Measurements from ENCODE around the gene CCDC40.

CCDC40 gene

DNA sequence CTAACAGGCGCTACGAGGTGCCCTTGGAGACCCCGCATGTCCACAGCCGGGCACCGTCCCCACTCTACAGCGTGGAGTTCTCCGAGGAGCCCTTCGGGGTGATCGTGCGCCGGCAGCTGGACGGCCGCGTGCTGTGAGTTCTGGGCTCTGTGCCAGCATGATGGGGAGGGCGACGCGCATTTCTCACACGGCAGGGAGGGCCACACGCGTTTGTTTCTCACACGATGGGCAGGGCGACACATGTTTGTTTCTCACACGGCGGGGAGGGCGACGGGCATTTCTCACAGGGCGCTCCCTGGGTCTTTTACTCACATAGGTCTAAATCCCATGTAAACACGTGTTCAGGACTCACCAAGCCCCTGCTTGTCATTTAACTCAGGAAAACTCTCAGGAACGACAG lies 69.3 kb downstream of the CCDC40 start:
- no peak for DNase-seq

DNA sequence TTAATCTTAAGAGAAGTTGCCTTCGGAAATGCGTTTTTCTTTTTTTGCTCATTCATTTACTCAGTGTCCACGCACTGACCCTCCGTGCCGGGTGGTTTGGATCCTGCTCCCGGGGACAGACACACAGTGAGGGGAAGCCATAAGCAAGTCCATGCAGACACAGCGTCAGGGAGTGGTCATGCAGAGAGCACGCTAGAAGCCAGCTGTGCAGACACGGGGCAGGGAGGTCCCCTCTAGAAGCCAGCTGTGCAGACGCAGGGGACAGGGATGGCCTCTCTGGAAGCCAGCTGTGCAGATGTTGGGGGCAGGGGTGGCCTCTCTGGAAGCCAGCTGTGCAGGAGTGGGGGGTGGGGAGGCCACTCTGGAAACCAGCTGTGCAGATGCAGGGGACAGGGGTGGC lies 69.7 kb downstream of the CCDC40 start:
- DNase-seq: no peak

DNA sequence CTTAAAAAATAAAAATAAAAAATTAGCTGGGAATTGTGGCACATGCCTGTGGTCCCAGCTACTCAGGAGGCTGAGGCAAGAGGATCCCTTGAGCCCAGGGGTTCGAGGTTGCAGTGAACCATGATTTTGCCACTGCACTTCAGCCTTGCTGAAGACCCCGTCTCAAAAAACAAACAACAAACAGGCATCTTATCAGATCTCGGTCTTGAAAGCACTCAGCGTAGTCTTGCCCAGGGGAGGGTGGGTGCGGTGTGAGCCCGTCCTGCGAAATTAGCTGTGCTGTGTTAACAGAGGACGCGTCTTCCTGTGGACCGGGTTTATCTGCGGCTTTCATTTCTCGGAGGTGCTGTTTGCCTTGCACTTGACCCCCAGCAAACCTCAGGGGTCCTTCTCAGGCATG lies 70.3 kb downstream of the CCDC40 start:
- DNase-seq: no peak

DNA sequence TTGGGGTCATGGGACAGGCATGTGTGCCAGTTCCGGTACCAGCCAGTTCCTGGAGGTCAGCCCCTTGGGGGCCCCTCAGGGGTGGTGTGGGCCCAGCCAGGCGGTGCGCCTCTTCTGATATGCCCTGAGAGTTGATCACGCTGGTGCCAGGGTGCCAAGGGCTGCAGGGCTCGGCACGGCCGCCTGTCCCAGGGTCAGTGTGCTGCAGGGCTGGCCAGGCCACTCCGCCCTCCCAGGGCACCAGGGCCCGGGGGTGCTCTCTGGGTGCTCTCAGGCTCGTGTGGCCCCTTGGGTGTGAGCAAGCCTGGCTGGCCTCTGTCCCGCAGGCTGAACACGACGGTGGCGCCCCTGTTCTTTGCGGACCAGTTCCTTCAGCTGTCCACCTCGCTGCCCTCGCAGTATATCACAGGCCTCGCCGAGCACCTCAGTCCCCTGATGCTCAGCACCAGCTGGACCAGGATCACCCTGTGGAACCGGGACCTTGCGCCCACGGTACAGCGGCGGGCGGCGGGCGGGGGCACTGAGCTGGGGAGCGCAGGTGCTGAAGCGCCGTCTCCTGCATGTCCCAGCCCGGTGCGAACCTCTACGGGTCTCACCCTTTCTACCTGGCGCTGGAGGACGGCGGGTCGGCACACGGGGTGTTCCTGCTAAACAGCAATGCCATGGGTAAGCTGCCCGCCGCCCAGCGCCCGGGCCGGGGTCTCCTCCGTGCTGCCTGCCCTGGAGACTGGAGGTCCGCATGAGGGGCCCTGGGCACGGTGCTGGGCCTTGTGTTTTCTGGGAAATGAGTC lies 71.0 kb downstream of the CCDC40 start:
- no peak for DNase-seq

DNA sequence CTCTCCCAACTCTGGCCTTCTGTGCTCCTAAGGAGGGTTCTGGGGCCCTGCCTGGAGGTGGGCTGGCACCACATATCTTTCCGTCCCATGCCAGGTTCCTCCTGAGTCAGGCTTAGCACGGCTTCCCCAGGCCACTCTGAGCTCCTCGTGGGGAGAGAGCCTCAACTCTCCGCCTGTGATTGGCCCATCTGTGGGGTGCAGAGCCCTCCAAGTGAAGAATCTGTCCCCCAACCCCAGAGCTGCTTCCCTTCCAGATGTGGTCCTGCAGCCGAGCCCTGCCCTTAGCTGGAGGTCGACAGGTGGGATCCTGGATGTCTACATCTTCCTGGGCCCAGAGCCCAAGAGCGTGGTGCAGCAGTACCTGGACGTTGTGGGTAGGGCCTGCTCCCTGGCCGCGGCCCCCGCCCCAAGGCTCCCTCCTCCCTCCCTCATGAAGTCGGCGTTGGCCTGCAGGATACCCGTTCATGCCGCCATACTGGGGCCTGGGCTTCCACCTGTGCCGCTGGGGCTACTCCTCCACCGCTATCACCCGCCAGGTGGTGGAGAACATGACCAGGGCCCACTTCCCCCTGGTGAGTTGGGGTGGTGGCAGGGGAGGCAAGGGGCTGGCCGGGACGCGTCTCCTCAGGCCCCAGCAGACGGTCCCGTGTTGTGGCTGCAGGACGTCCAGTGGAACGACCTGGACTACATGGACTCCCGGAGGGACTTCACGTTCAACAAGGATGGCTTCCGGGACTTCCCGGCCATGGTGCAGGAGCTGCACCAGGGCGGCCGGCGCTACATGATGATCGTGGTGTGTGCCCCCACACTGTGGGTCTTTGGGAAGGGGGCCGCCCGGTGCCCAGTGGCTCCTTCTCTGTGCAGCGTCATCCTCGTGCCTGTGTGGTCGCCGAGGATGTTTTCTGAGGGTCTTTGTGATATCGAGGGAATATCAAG lies 71.9 kb downstream of the CCDC40 start:
- no peak for DNase-seq

DNA sequence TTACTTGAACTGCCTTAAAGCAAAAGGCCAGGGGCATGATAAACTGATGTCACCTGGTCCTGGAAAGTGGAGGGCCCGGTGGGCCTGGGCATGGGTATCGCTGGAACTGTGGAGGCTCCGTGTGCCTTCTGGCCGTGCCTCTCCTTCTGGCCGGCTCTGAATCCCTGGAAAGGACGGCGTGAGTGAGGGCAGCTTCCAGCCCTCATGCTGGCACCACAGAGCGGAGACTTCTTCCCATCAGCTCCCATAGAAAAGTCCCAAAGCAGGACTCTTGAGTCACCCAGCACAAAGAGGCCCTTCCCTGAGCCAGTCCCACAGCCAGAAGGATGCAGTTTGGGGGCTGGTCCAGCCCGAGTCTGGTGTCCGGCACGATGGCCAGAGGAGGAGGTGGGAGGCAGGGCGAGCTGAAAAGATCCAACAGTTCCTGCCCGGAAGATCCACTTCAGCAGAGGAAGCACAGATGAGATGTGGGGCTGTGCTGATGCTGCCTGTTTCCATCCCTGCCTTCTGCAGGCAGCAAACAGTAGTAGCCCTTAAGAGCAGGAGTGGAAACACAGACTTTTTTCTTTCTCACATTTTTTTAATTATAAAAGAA lies 72.7 kb downstream of the CCDC40 start:
- DNase-seq: no peak

DNA sequence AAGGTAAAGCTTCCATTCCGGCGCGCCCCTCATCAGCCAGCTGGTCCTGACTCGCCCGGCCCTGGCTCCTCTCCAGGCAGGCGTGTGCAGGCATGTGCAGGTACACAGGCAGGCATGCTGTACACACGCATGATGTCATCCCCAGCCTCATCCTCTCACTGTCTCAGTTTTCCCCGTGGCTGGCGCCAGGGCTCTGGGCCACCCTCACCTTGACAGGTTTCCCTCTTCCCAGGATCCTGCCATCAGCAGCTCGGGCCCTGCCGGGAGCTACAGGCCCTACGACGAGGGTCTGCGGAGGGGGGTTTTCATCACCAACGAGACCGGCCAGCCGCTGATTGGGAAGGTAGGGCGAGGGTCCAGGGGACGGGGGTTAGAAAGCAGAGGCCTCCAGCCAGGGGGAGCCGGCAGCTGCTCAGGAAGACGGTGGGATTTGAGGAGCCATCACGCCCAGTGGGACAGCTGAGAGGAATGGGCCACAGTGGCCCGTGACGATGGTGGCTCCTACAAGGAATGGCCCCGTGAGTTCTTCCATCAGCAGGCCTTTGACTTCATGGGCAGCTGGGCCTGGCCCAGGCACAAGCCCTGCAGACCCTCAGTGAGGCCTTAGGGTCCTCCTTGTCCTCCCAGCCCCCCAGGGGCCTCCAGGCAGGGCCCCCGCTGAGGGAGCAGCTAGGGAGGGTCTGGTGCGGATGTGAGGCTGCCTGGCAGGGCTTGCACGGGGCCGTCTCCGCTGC lies 73.4 kb downstream of the CCDC40 start:
- DNase-seq: no peak

DNA sequence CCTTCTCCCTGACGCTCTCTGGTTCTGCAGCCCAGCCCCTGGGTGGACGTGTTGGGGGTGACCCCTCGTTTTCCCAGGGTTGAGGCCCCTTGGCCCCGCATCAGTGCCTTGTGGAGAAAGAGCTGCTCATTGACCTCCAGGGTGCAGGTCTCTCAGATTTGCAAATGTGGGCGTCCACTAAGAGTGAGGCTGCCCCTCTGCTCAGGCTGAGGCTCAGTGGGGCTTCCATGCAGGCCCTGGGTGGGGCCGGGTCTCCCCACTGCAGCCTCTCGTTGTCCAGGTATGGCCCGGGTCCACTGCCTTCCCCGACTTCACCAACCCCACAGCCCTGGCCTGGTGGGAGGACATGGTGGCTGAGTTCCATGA lies 74.0 kb downstream of the CCDC40 start:
- DNase-seq: no peak

DNA sequence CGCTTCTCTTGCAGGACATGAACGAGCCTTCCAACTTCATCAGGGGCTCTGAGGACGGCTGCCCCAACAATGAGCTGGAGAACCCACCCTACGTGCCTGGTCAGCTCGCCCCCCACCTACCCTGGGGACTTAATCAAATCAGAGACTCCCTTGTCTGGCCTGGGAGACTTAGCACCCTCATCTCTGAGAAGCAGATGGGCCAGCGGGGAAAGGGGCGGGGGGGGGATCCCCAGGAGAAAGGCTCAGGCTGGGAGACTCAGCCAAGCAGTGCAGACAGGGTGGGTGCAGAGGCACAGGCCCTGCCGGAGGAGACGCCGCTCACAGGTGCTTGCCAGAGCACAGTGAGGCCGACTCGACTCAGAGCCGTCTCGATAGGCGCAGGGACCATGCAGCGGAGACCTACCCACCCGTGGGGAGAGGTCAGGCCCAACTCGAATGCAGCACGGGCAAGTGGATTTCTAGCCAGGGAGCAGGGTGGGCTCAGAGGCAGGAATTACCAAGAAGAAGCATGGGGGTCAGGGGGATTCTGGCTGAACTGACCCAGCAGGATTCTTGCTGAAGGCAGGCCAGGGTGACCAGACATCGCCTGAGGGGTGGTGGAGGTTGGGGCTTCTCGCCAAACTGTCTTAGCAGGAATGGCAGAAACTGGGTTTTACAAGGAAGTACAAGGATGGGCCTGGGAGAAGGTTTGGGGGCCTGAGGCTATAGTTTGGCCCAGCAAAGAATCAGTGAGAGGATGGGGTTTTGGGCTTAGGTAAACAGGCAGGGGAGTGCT lies 74.7 kb downstream of the CCDC40 start:
- DNase-seq: no peak

DNA sequence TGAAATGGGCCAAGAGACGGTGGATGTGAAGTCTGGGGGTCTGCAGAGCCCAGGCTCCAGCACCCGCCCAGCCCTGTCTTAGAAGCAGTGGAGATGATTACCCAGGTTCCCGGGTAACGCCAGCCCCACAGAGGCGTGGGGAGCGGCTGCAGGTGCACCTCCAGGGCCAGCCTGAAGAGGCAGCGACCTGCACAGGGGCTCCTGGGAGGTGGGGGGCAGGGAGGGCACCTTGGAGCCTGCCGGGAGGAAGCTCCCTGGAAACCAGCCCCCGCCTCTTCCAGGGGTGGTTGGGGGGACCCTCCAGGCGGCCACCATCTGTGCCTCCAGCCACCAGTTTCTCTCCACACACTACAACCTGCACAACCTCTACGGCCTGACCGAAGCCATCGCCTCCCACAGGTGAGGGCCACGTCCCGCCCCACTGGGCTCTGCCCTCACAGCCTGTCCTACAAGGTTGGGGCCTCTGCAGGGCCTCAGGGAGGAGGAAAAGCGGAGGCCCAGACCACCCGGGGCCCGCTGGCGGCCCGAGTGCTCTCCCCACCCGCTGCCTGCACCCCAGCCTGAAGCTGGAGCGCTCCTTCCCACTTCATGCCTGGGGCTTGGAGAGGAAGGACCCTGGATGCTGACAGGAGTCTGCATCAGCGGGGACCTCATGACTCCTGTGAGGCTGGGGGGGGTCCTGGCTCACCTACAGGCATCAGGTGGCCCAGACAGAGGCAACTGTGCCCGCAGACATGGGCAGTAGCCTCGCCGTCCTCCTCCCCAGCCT lies 75.4 kb downstream of the CCDC40 start:
- DNase-seq: no peak

DNA sequence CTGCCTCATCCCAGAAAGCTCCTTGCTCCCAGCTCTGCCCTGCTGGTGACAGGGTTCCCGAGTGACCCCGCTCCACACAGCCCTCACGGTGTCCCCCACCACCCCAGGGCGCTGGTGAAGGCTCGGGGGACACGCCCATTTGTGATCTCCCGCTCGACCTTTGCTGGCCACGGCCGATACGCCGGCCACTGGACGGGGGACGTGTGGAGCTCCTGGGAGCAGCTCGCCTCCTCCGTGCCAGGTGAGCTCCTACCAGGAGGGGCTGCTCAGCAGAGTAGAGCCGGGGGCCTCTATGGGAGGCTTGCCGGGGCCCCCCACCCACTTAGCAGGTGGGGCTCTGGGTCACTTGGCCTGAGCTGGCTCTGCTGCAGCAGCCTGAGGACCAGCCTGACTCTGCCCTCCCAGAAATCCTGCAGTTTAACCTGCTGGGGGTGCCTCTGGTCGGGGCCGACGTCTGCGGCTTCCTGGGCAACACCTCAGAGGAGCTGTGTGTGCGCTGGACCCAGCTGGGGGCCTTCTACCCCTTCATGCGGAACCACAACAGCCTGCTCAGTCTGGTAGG lies 76.1 kb downstream of the CCDC40 start:
- DNase-seq: no peak

DNA sequence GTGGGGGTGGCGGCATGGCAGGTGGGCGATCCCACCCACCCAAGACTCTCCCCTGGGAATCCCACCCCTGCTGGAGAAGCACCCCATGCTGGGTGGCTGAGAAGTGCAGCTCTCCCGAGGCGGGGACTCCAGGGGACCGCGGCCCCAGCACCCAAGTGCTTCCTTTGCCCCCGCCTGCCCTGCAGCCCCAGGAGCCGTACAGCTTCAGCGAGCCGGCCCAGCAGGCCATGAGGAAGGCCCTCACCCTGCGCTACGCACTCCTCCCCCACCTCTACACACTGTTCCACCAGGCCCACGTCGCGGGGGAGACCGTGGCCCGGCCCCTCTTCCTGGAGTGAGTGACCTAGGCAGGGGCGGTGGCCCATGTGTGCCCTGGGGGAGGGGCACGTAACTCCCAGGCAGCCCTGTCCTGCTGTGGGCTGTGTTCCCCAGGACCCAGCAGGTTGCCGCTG lies 76.6 kb downstream of the CCDC40 start:
- no peak for DNase-seq

DNA sequence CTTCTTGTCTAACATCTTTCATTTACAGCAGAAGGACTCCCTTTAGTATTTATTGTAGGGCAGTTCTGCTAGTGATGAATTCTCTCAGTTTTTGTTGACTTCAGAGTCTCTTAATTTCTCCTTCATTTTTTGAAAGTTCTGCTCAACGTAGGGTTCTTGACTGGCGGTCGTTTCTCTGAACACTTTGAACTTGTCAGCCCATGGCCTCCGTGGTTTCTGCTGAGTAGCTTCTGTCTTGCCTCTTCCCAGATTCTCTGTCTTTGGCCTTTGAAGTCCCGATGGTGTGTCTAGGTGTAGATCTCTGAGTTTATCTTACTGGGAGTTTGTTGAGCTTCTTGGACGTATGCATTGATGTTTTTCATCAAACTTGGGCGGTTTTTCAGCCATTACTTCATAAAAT lies 78.3 kb downstream of the CCDC40 start:
- no peak for DNase-seq

DNA sequence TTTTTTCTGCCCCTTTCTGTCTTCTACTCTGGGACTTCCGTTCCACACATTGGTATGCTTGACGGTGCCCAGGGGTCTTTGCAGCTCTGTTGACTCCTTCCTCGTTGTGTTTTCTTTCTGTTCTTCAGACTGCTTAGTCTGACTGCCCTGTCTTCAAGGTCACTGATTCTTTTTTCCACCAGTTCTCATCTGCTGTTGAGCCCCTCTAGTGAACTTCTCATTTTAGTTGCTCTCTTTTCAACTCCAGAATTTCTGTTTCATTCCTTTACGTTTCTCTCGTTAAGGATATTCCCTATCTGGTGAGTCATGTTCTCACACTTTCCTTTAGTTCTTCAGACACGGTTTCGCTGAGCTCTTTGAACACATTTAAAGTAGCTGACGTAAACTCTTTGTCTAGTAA lies 78.7 kb downstream of the CCDC40 start:
- DNase-seq: no peak

DNA sequence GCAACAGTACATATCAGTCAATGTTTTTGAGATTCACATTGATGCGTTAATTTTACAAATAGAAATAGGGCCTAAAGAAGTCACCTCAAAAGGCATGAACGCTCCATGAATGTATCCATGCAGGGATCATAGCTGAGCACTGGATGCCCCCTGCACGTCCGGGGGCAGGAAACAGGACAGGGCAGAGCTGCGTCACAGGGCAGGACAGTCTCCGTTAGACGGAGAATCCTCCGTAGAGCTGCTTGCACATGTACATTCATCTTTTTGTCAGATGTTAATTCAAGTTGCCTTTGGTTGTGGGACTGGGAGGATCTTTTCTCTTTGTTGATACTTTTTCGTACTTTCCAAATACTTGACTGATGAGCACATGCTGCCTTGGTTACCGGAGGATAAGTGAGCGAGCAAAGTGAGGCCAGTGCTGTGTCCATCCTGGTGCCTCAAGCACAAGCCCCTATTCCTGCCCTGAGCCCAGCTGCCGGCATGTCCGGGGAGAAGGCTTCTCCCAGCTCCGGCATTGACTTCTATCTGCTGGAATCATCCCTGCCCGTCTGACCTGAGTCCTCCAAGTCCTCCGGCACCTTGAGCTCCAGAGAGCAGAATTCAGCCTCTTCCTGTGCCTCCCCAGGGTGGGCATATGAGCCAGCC lies 80.0 kb downstream of the CCDC40 start:
- DNase-seq: no peak

DNA sequence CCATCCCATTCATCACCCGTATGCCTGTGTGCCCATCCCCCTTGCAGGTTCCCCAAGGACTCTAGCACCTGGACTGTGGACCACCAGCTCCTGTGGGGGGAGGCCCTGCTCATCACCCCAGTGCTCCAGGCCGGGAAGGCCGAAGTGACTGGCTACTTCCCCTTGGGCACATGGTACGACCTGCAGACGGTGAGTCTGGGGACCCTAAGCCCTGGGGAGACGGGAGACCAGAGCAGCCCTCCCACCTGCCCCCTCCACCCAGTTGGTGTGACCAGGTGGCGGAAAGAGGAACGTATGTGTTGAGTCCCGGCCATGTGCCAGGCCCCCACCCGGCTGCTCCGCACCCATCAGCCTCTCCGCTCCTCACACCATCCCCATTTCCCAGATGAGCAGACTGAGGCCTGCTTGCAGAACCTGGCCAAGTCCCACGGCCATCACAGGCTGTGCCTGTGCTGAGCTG lies 80.5 kb downstream of the CCDC40 start:
- DNase-seq: no peak

DNA sequence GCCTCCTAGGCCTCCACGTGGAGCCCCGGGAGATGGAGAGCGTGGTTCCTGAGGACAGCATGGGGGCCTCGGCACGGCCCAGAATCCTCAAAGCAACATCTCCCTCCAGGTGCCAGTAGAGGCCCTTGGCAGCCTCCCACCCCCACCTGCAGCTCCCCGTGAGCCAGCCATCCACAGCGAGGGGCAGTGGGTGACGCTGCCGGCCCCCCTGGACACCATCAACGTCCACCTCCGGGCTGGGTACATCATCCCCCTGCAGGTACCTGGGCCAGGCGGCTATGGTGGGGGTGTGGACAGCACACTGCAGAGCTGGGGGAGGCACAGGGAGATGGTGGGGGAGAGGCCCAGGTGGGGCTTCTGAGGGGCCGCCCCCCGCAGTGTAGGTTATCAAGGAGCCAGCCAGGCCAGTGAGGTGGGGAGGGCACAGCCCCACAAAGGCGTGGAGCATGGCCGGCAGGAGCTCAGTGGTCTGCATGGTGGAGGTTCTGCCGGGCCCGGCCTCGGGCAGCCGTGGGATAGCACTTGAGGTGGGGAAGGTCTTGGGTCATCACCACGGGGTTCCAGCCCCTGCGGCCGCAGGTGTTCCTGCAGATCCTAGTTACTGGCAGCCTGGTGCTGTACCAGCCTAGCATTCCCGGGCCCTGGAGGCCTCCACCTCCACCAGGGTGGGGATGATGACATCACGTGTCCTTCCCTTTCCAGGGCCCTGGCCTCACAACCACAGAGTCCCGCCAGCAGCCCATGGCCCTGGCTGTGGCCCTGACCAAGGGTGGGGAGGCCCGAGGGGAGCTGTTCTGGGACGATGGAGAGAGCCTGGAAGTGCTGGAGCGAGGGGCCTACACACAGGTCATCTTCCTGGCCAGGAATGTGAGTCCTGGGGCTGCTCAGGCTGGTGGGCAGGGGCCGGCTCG lies 81.3 kb downstream of the CCDC40 start:
- DNase-seq: no peak

DNA sequence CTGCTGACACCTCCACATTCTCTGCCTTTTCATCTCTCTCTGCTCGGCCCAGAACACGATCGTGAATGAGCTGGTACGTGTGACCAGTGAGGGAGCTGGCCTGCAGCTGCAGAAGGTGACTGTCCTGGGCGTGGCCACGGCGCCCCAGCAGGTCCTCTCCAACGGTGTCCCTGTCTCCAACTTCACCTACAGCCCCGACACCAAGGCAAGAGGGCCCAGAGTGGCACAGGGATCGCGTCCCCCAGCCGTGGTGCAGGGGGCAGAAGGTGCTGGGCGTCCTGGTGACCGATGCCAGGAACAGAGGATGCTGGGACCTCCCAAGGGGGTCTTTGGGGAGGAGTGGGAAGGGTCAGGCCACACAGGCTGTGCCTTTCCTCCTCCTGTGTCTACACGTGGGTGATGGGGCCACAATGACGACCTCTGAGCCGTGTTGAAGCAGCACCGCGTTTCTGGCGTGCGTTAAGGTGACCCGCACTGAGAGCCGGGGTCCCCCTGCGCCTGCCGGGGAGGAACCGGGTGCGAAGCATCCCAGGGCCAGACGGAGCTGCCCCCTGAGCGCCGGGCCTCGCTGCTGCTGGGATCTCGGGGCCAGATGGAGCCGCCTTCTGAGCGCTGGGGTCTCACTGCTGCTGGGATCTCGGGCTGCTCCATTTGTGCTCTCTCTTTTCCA lies 82.3 kb downstream of the CCDC40 start:
- no peak for DNase-seq
